ENCODE results near the gene KRT40.

The KRT40 gene

DNA sequence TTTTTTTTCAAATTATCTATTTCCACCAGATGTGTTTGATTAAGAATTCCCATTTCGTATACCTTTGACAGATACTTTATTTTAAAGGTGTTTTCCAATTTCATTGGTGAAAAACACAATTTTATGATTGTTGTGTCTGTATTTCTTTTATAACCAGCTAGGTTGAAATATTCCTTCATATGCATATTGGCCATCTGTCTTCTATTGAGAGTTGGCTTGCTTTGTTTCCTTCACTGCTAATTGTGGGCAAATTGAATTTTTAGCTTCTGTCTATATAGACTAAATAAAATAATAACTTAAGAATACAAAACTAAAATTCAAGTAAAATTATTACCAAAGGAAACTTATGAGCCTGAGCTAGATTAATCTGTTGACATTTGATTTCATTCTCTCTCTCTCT is 11.0 kb upstream of the KRT40 start:
- no peak for DNase-seq

DNA sequence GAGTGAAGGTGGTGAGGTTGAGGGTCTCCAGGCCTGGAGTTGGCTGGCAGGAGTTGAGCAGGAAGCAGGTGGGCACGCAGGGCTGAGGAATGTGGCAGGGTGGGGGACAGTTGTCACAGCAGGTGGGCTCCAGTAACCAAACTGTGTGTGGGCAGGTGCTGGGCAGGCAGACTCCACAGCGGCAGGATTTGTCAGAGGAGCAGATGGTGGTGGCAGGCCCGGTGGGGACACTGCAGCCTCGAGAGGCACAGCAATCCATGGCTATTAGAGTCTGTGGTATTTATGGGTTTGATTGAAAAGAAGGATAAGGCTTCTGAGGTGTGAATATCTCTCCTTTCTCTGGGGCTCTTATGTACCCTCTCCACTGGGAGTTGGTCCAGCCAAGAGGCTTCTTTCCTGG is 9.7 kb upstream of the KRT40 start, which contains the start of gene KRTAP3-3:
Gene KRTAP3-3 (minus strand): TSS at position 326 of the 400 bp plus-strand sequence. CDS start 67 bp downstream, at position 259.
- DNase-seq = no peak

DNA sequence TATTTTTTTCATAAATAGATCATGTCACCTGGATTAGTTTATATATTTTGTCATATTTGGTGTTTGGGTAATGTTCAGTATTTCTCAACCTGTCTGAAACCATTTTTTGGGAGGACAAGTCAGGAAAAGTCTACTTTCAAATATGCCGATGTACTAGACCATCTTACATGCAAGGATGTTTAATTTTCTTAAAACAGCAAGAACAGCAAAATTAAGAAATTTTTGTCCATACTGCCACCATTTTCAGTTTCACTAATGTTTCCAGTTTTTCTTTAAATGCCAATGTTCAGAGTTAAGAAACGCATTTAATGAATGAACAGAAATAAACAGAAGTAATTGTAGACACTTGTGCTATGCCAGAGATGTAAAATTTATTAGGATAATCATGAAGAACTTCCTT is 9.0 kb upstream of the KRT40 start:
- no peak for DNase-seq

DNA sequence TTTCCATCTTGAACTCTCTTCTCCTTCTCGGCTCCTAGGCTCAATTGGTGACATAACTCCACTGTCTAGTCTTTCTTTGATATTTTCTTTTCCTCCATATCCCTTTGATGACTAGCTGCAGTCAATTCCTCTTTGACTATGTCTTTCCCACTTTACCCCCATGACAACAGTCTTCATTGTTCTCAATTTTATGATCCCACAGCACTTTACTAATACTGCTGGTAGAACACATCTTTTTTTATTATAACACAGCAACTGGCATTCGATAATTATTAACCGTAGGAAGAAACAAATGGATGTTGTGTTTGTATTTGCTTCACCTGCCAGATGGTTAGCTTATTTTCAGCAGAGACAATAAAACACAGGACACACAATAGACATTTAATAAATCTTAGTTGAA is 8.5 kb upstream of the KRT40 start:
- no peak for DNase-seq

DNA sequence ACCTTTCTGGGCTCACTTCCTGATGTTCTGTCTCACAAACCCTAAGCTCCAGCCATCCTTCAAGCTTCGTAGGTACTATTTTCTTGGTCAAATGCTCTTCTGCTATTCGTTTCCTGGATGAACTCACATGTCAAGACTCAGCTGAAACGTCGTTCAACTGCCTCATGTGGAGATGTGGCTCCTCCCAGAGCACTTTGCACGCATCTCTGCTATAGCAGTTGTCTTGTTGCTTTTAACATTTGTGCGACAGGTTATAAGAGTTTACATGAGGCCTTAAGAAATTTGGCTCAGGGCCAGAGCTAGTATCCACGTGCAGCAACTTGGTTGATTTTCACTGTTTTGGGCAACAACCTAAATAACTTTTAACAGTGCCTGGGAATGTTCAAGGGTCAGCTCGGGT is 2.8 kb upstream of the KRT40 start:
- DNase-seq = no peak

DNA sequence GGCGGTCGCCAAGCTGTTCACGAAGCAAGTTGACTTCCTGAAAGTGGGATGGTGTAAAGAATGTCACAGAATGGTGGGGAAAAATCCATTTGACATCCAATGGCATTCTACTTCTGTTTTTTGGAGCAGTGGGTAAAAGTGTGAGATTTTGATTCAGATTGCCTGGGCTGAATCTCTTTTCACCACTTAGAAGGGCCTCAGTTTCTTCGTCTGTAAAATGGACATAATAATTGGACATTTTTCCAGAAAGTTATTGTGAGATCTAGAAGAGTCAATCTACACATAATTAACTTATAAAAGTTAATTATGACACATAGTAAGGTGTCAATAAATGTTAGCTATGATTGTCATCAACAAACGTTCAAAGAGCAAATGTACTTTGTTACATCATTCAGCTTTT is 3.0 kb downstream of the KRT40 start:
- no peak for DNase-seq

DNA sequence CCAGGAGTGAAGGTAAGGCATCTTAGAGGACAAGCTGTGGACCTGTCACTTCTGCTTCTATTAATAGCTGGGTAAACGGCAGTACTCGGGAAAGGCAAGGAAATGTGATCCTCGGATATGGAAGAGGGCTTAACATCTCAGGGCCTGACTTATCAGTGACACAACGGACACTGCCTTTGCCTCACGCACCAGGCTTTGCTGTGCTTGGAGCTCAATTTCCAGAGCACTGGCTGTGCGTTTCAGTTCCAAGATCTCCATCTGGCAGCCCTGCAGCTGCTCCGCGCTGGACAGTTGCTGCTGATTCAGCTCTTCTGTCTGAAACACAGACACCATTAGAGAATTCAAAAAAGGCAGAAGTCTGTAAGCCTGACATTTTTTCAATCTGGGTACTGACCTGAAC is 3.5 kb downstream of the KRT40 start:
- DNase-seq = no peak

DNA sequence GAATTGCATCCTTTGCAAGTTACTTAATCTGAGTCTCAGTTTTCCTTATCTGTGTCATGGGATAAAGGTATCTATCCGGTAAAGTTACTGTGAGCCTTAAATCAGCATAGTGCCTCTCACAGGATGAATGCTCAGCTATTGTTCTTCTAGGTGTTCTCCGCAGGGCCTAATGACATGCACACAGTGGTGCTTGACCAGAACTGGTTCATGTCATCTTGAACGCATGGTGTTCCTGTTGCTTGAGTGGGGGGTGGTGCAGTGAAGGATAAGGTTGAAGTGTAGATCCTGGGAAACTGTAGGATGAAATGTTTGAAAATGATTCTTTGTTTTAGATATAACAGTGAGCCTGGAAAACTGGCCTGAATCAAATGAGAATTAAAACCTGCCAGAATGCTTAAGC is 4.0 kb downstream of the KRT40 start:
- no peak for DNase-seq

DNA sequence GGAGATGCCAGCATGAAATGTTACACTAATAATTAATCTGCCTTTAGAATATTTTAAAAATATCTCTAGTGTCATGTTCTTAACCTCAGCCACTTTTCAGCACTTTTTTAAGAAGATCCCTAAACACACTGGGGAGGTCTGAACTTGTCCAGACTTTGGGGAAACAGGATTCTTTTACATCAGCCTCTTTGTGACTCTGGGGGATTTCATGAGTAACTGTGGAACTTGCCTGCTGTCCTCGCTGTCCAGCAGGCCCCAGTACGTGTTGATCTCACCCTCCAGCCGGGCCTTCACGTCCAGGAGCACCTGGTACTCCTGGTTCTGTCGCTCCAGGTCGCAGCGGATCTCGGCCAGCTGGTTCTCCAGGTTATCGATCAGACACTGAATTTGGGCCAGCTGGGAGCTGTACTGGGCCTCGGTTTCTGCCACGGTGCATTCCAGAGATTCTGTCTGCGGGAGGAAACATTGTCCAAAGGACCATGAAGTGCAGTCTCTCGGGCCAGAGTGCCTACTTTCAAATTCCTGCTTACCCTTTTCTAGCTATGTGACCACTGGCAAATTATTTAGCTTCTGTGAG is 5.5 kb downstream of the KRT40 start:
- no peak for DNase-seq

DNA sequence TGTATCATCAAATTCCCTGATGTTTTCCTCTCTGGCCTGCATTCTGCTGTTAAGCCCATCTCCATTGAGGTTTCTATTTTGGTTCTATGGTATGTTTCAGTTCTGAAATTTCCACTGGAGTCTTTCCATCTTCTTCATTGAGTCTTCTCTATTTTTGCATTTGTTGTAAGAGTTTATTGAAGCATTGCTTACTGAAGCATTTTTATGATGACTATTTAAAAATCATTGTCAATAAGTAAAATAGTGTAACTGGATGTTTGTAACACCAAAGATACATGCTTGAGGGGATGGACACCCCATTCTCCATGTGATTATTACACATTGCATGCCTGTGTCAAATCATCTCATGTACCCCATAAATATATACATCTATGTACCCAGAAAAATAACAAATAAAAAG is 8.6 kb downstream of the KRT40 start:
- no peak for DNase-seq

DNA sequence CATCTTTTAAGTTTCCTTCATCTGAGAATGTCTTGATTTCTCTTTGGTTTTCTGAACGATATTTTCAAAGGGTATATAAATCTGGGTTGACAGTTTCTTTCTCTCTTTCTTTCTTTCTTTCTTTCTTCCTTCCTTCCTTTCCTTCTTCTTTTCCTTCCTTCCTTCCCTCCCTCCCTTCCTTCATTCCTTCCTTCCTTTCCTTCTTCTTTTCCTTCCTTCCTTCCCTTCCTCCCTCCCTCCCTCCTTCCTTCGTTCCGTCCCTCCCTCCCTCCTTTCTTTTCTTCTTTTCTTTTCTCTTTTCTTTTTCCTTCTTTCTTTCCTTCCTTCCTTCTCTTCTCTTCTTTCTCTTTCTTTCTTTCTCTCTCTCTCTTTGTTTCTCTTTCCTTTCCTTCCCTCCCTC is 9.8 kb downstream of the KRT40 start:
- no peak for DNase-seq

DNA sequence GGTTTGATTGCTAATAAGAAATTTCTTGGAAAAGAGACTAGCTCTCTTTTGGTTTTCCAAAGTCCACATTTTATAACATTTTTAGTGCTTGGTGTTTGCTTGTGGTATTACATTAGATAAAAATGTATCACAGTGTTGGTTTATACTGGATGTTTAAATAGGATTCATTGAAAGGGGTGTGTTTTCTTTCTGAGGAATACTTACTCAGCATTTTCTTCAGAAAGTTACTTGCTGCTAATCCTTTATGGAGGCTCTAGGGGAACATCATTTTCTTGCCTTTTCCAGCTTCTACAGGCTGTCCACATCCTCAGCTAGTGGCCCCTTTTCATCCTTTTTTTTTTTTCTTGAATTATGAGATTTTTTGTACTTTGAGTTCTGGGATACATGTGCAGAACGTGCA is 16.5 kb downstream of the KRT40 start:
- no peak for DNase-seq

DNA sequence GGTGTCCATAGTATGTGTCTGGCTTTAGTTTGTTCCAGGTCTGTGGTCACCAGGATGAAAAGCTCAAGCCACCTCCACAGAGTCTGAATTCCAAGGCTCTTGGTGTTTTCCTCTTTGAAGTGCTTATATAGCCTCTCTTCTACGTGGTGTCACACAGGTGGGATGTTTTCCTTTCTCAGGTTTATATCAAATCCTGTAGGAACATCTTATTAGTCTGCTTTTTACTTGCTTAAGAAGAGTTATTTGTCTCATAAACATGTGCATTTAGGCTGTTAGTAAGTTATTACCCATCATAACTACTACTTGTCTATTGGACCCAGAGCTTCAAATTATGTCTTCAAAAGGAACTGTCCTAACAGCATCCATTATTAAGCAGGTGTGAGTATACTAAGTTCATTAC is 17.3 kb downstream of the KRT40 start, which contains the start of gene KRT39:
Gene KRT39 (minus strand): TSS at position 101 of the 400 bp plus-strand sequence. CDS start 92 bp downstream, at position 9.
- no peak for DNase-seq

DNA sequence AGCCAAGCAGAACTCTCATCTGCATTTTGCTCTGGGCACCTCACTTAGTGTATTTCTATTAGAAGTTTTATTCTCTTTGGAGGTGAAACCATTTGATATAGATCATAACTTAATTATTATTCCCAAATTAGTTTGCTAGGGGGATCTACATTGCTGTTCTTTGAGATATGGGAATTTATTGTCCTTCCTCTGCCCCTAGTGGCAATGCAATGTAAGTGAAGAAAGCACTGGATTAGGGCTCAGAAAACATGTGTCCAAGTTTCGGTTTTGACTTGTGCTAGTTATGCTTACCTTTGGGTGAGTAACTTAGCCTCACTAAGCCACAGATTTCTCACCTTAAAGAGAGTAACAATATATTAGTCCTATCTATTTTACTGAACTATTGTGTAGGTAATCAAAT is 20.3 kb downstream of the KRT40 start:
- no peak for DNase-seq

DNA sequence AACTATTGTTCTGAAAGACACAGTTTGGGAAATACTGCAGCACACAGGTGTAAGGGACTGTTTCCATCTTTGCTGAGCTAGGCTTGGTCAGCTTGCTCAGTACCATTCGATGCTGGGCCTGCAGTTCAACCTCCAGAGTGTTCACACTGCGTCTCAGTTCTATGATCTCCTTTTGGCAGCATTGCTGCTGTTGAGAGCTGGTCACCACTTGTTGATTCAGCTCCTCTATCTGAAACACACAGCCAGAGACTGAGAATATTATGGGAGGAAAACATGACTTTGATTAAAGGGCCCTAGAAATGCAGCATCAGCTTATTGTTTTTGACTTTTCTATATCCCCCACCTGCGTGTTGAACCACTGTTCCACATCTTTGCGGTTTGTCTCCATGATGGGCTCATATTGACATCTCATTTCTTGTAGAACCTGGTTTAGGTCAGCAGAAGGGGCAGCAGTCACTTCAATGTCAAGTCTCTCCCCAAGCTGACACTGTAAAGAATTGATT is 22.0 kb downstream of the KRT40 start:
- no peak for DNase-seq

DNA sequence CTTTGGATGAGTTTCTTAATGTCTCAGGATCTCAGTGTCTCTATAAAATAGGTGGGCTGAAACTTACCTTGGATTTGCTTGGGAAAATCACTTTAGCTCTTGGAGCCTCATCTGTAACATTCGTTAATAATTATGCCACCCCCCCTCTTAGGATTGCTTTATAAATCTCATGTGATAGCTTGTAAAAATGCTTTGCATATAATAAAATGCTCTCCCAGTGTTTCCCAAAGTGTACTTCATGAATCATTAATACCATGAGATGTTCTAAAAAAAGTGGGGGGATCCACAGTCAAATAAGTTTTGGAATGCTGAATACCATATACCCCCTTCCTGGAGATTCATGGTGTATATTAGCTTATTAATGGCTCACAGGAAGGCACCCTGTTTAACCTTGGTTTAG is 22.5 kb downstream of the KRT40 start:
- DNase-seq = no peak

DNA sequence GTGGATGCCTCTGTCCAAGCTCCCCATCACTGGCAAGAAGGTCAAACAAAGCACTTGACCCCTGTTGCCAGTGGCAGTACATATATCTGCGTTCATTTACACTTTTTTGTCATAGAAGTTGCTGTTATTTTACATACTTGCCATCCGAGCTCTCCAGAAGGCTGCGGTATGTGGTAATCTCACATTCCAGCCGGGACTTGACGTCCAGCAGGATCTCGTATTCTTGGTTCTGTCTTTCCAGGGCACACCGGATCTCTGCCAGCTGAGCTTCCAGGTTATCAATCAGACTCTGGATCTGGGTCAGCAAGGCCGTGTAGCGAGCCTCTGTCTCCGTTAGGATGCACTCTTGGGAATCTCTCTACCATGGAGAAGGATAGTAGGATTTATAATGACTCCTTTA is 24.0 kb downstream of the KRT40 start:
- no peak for DNase-seq

DNA sequence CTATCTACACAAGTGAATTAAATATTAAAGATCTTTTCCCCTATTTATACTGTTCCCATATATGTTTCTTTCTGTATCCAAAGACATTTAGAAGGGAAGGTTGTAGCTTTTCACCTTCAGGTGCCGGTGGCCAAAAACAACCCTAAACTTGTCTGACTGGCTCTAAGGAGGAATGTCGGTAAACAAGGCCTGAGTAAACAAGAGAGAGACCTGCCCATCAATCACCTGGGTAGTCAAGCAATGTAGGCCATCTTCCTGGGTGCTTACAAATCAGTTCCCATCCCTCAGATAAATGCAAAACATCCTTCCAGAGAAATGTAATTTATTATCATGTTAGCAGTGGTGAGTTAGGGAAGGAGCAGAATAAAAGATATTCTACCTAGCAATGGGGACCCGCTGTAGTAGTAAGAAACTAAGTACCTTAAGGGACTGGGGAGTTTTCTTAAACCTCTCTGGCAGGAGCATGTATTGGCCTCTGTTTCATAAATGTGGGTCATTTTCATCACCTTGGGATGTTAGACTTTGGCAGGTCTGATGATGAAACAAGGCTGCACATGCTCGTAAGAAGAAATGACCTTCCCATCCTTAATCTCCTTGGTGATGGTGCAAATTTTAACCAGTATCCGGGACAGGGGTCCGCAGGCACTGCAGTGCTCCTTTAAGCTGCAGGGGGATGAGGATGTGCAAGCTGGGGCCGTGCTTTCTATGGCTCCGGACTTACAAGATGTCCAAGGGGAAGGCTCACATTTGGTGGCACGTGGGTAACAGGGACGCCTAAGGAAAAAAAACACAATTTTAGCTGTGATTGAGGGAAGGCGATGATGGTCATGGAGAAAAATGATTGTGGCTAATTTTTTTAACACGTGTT is 25.8 kb downstream of the KRT40 start:
- DNase-seq = no peak

DNA sequence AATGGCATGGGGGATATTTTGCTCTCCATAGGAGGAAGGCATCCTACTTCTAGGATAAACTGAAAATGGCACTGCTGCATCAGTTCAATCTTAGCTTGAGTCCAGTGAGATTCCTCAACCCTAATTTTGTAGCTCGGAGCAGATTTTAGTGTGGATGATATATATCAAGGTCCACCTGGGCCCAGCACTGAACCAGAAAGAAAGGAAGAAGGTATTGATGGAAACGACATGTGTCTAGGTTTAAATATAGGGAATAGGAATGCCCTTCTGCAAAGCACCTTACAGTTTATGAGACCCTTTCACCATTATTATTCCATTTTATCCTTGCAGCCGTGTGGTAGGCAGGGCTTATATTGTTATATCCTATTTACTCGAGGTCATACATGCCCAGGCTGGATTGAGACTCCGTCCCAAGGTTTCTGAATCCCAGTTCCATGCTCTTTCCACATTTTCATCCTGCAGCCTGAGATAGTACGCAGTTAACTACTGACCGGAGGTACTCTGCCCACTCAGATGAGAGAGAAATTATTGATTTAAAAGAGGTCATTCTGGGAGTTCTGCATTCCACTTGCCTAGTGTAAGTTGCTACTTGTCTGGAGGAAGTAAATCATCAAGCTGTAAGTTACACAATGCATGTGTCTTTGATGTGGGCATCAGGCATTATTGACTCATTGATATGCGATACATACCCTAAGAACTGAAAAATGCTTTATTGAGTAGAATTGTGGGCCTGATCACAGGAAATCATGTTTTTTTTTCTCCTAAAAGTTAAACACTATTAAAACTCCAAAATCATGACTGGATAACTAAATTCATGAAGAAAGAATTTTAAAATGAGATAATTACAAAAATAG is 27.5 kb downstream of the KRT40 start:
- no peak for DNase-seq

DNA sequence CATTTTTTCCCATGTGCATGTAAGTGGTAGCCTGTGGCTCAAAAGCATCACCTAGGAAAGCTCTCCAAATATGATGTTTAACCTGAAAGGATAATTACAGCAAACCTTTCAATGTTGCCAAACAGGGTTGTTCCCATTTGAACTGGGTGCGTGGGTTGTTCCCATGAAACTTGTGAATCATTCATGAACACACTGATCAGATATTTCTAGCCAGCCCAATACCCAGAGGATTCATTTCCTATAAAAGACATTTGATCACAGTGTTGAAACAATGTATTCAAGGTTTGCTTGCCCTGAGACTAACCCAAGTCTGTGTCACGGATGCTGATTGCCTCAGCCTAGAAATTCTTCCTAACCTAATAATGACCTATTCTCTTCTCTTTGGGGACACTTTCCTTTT is 30.2 kb downstream of the KRT40 start:
- DNase-seq = no peak

DNA sequence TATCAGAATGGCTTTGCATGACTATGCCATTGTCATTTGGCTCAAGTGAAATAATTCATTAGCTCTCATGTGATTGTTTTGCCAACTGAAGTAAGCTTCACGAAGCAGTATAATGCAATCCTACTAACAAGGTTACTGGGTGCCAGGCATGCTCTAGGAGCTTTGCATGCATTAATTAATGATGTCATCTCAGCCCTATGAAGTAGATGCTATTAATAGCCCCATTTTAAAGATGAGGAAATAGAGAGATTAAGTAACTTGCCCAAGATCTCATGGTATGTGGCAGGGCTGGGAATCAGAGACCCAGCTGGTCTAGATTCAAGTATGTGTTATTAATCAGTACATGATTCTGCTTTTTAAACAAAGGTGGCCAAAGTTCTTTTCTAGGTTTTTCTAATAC is 31.5 kb downstream of the KRT40 start:
- no peak for DNase-seq

DNA sequence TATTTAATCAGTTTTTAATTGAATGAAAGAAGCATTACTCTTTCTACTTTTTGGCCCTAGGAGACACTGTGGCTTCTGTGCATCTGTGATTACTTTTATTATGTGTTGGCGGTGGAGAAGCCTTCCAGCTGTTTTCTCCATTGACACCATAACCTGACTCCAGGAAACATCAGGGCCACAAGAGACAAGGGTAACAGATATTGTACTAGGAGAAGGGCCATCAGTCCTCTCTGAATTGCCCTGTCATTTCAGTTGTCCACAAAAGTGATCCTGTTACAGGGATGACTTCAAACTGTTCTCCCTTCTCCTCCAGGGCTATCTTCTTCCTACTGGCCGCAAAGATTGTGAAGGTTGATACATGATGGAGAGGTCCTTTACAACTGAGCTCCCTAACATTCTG is 32.0 kb downstream of the KRT40 start:
- no peak for DNase-seq

DNA sequence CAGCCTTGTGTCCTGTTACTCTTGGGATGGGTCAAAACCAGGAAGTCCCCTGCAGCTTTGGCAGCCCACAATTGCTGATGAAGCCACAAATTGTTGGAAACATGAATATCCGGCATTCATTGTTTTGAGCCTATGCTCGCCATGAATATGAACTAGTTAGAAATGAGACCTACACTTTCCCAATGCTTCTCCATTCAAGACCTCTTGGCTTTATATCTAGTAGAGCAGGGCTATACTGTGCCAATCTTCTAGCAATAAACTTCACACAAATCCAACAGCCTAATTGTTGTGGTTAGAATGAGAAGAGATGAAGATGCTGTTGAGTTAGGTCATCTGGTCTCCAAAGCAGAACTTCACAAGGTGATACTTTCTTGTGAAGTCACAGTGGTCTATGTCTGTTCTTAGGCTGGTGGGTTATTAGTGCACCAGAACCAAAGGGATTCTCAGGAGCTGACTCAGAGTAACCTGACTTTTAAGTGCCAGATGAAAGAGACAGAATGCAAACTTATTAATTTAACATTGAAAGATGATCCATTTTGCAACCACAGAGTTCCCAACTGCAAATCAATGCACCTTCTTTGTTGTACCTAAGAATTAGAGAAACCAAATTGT is 33.0 kb downstream of the KRT40 start:
- DNase-seq = no peak

Data from GDM1 (cell line).